Activated B cell treated with CpG ODN at 0.5 μM for 24 hours (primary cell): ENCODE data around the gene LAMP1. TPM values are rescaled to one million over a fixed set of nuclear protein-coding genes. Genes with fewer than 3 reads are reported as not detected.

Experiments used
- ATAC-seq: fragments of 200-7000 bp; cut with Tn5 transposase; one replicate; pipeline ENCODE4 v1.10.0; 2021; ENCODE audit warnings: low read depth, mild to moderate bottlenecking, moderate library complexity
- CTCF ChIA-PET: fragments of 350-600 bp; sonication (Branson Sonifier 250); formaldehyde crosslinking; loops from one replicate; lab custom pipeline; 2021; ENCODE audit warnings: antibody characterized with exemption; lab: Charles Lee
- POLR2A ChIA-PET: fragments of 350-600 bp; sonication (Branson Sonifier 250); formaldehyde crosslinking; loops from one replicate; lab custom pipeline; 2021; ENCODE audit warnings: antibody characterized with exemption; lab: Charles Lee
- DNase-seq: peaks from one replicate; pipeline ENCODE4 v3.0.0; 2022
- H3K27ac Mint-ChIP-seq: one replicate; pipeline ENCODE4 v1.8.0; 2020; ENCODE audit warnings: mixed read lengths
- H3K27me3 Mint-ChIP-seq: one replicate; pipeline ENCODE4 v1.8.0; 2021; ENCODE audit warnings: mixed read lengths
- H3K36me3 Mint-ChIP-seq: one replicate; pipeline ENCODE4 v1.8.0; 2021; ENCODE audit warnings: low read depth, mixed read lengths
- H3K4me1 Mint-ChIP-seq: one replicate; pipeline ENCODE4 v1.8.0; 2021; ENCODE audit warnings: mixed read lengths
- H3K4me3 Mint-ChIP-seq: one replicate; pipeline ENCODE4 v1.8.0; 2020; ENCODE audit warnings: mild to moderate bottlenecking, mixed read lengths
- H3K9me3 Mint-ChIP-seq: one replicate; pipeline ENCODE4 v1.8.0; 2020; ENCODE audit warnings: mixed read lengths
- intact Hi-C: fragments of 100-400 bp; cut with micrococcal nuclease; formaldehyde crosslinking; loops from one replicate; pipeline ENCODE4 v1.15.1; 2024
- total RNA-seq: library from RNA; stranded (reverse); gene quantifications from 2 replicates; pipeline ENCODE4 v1.2.3, GENCODE V29; 2022
- TF ChIP-seq, protein P1 (sequence below): fragments of 200-600 bp; IDR thresholded peaks from one replicate; pipeline ENCODE4 v1.8.0; 2022; ENCODE audit warnings: antibody characterized with exemption, mild to moderate bottlenecking

LAMP1 gene
- total RNA-seq, 1 donor from 2014 or later: 86.2 TPM

DNA sequence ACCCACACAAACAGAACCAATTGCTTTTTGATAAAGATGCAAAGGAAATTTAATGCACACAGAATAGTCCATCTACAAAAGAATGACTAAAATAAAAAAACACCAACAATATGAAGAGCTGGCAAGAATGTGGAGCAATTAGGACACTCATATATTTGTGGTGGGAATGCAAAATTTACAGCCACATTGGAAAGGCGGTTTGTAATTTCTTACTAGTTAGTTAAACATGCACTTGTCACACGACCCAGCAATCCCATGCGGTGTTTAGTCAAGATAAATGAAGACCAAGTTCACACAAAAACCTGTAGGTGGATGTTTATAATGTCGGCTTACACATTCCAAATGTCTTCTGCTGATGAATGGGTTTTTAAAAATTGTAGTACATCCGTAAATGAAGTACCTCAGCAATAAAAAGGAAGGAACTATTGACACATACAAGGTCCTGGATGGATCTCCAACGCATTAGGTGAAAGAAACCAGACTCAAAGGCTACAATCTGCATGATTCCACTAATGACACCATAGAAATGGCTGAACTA, 61.7 kb downstream of the LAMP1 start:
- intact Hi-C loops: no loop called here
- no peak for DNase-seq

DNA sequence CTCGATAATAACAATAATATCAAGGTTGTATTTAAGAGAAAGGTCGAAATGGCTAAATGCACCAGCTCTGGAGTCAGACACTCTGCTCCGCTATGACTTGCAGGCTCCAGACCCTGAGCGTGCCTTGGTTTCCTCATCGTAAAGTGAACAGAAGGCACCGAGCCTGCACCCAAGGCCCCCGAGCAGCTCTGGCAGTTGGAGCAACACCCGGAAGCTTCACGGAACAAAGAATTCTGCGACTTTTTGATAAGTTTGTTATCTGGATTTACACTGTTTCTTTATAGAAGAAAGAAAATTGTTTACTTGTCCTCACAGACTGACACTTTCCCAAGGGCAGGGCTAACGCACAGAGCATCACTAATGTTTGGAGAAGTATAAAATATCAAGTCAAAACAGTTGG, 62.5 kb downstream of the LAMP1 start:
- H3K27ac Mint-ChIP-seq: no peak overlapping the region
- ATAC-seq (no peak), DNase-seq (no peak)
- TF ChIP-seq, protein P1, sequence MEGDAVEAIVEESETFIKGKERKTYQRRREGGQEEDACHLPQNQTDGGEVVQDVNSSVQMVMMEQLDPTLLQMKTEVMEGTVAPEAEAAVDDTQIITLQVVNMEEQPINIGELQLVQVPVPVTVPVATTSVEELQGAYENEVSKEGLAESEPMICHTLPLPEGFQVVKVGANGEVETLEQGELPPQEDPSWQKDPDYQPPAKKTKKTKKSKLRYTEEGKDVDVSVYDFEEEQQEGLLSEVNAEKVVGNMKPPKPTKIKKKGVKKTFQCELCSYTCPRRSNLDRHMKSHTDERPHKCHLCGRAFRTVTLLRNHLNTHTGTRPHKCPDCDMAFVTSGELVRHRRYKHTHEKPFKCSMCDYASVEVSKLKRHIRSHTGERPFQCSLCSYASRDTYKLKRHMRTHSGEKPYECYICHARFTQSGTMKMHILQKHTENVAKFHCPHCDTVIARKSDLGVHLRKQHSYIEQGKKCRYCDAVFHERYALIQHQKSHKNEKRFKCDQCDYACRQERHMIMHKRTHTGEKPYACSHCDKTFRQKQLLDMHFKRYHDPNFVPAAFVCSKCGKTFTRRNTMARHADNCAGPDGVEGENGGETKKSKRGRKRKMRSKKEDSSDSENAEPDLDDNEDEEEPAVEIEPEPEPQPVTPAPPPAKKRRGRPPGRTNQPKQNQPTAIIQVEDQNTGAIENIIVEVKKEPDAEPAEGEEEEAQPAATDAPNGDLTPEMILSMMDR: no peak
- POLR2A ChIA-PET: no interaction called here
- H3K4me1 Mint-ChIP-seq: no peaks in the 10 kb centered on the region
- peaks cover 19% of the 10 kb centered on the region for H3K27me3 Mint-ChIP-seq
- no peaks in the 10 kb centered on the region for H3K36me3 Mint-ChIP-seq
- H3K4me3 Mint-ChIP-seq: no peak overlapping the region
- H3K9me3 Mint-ChIP-seq: no peaks in the 10 kb centered on the region
- CTCF ChIA-PET: interaction anchor here (1.1 kb wide), 1 partner anchor 35 kb away, joined by 3 read pairs; no protein-coding TSS in a partner anchor
- intact Hi-C loops: no loop called here

More for the DNA sequence above, 61.7 kb downstream of the LAMP1 start:
- POLR2A ChIA-PET: no interaction called here
- TF ChIP-seq, protein P1: no peak
- H3K4me3 Mint-ChIP-seq: no peak overlapping the region
- no peaks in the 10 kb centered on the region for H3K4me1 Mint-ChIP-seq
- no peaks in the 10 kb centered on the region for H3K36me3 Mint-ChIP-seq
- ATAC-seq: no peak
- no peaks in the 10 kb centered on the region for H3K9me3 Mint-ChIP-seq
- no peak overlapping the region for H3K27ac Mint-ChIP-seq
- CTCF ChIA-PET: interaction anchor here (1.1 kb wide), 1 partner anchor 36 kb away, joined by 3 read pairs; no protein-coding TSS in a partner anchor
- H3K27me3 Mint-ChIP-seq: peaks cover 21% of the 10 kb centered on the region

DNA sequence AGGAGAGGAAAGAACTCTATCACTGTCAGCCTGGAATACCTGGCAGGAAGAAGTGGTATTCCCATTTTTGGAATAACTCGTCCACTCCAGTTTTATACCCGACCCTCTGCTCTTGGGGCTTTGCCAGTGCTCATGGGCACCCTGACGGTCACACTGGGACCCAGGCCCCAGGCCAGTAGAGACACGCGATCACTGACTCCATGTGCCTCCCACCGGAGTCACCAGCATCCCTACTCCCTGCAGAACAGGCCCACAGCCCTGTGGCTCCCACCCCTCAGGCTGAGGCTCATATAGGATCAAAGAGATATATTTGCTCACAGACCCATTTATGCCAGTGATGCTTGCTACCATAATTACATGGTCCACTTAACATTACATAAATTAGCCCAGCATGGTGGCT, 63.4 kb downstream of the LAMP1 start:
- H3K27me3 Mint-ChIP-seq: peaks cover 23% of the 10 kb centered on the region
- H3K27ac Mint-ChIP-seq: no peak overlapping the region
- H3K4me1 Mint-ChIP-seq: no peaks in the 10 kb centered on the region
- DNase-seq: no peak
- TF ChIP-seq, protein P1: no peak
- POLR2A ChIA-PET: no interaction called here
- no peaks in the 10 kb centered on the region for H3K36me3 Mint-ChIP-seq
- intact Hi-C loops: no loop called here
- no peak for ATAC-seq
- H3K4me3 Mint-ChIP-seq: no peak overlapping the region
- CTCF ChIA-PET: no interaction called here
- no peaks in the 10 kb centered on the region for H3K9me3 Mint-ChIP-seq

DNA sequence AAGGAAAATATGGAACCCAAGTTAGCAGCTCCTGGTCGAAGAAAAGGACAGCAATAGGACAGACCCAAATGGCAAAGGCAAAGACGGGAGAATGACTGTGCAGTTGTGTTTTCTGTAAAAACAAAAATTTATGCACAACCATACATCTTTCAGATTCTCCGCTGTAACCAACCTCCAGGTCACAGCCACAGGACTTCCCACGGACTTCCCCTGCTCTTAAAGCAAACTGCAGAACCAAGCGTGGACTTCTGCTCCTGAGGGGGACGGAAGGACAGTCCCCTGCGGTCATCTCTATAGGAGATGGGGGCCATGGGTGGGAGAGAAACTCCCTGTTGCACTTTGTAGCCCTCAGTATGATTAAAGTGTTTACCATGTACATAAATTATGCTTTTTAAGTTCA, 64.4 kb downstream of the LAMP1 start:
- no peaks in the 10 kb centered on the region for H3K36me3 Mint-ChIP-seq
- H3K27ac Mint-ChIP-seq: no peak overlapping the region
- DNase-seq: no peak
- ATAC-seq: no peak
- peaks cover 30% of the 10 kb centered on the region for H3K27me3 Mint-ChIP-seq
- TF ChIP-seq, protein P1: no peak
- ChIA-PET CTCF (no interaction called here), POLR2A (no interaction called here)
- intact Hi-C loops: no loop called here
- no peaks in the 10 kb centered on the region for H3K4me1 Mint-ChIP-seq
- no peak overlapping the region for H3K4me3 Mint-ChIP-seq
- no peaks in the 10 kb centered on the region for H3K9me3 Mint-ChIP-seq

DNA sequence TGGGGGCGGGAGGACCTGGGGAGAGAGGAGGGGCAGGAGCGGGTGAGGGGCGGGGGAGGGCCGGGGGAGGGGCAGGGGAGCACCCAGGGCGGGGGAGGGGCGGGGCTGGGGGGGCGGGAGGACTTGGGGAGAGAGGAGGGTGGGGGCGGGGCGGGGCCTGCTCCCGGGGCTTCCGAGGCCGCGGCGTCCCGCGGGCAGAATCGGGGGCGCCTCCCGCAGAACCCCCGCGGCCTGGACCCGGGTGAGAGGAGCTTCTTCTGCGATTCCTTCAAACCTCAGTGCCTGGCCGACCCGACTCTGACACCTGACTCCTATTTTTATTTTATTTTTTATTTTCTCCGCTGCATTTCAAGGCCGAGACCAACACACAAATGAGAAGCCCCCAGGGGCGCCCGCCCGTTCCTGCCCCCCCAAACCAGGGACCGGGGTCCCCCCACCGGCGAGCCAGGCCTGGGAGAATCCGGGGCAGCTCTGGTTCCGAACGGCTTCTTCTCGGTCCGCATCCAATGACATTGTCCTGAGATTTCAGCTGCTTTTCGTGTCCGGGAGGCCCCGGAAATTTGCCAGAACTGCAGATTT, 67.4 kb downstream of the LAMP1 start:
- ChIA-PET POLR2A (interaction anchor here (0.6 kb wide), 1 partner anchor 46 kb away, joined by 6 read pairs; no protein-coding TSS in a partner anchor), CTCF (no interaction called here)
- peaks cover 25% of the 10 kb centered on the region for H3K27me3 Mint-ChIP-seq
- no peak overlapping the region for H3K27ac Mint-ChIP-seq
- intact Hi-C loops: no loop called here
- ATAC-seq (no peak), DNase-seq (no peak)
- no peaks in the 10 kb centered on the region for H3K9me3 Mint-ChIP-seq
- no peaks in the 10 kb centered on the region for H3K36me3 Mint-ChIP-seq
- no peaks in the 10 kb centered on the region for H3K4me1 Mint-ChIP-seq
- peak overlapping the region; percentile 41 for H3K4me3 Mint-ChIP-seq
- TF ChIP-seq, protein P1: no peak
